ENCODE results near the gene FOXO6. TPM values are rescaled to one million over a fixed set of nuclear protein-coding genes. Genes with fewer than 3 reads are reported as not detected.
A peak's percentile ranks its signal among the peaks of the same experiment; 100 is the strongest.

FOXO6 gene
- polyA plus RNA-seq, 1 donor (not counting 4 experiments of a cell fraction or from before 2014, with no cell fraction given): not detected

DNA sequence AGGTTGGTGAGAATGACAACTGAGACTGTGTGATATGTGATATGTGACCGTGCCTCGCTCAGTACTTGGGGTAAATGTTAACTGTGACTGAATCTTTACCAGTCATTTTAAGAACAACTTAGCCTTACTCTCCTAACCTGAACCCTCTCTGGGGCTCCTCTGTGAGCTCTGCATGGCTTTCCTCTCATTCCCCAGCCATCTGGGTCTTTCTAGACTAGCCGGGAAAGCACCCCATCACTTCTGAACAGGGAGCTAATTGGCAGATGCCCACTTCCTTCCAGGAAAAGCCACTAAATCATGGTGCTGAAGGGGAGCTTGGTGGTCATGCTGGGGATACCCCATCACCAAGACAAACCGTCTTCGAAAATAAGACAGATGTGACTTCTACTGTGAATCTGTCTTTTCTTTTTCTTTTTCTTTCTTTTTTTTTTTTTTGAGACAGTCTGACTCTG, 16.5 kb upstream of the FOXO6 start:
- Histone ChIP-seq H3K4me1 (ENCODE audit: control insufficient read depth, extremely low read depth, insufficient read depth, low read length) (peaks cover 13% of the 10 kb centered on the region), H3K9me1 (ENCODE audit: control insufficient read depth, extremely low read depth, insufficient read depth, low read length) (no peaks in the 10 kb centered on the region), H3K79me2 (ENCODE audit: control insufficient read depth, insufficient read depth, low read length) (no peaks in the 10 kb centered on the region), H2AFZ (ENCODE audit: control insufficient read depth, low read length) (no peak overlapping the region), H3K27me3 (ENCODE audit: control insufficient read depth, extremely low read depth, insufficient read depth, low read length) (no peaks in the 10 kb centered on the region), H3K4me3 (ENCODE audit: control insufficient read depth in 2 of 3, extremely low read depth in 1 of 3, insufficient read depth in 2 of 3, low read depth in 1 of 3, low read length in 3 of 3) (no peak overlapping the region), H4K20me1 (ENCODE audit: control insufficient read depth, extremely low read depth, insufficient read depth, low read length) (no peaks in the 10 kb centered on the region), H3K27ac (ENCODE audit: control insufficient read depth, insufficient read depth, low read length) (no peak overlapping the region), H3K36me3 (ENCODE audit: control insufficient read depth in 2 of 2, extremely low read depth in 1 of 2, insufficient read depth in 2 of 2, low read length in 2 of 2) (no peaks in the 10 kb centered on the region), H3K4me2 (ENCODE audit: control insufficient read depth, extremely low read depth, insufficient read depth, low read depth, low read length) (no peak overlapping the region), H3K9ac (ENCODE audit: control insufficient read depth, extremely low read depth, insufficient read depth, low read length) (no peak overlapping the region), H3K9me3 (ENCODE audit: control insufficient read depth, low read depth, low read length) (no peaks in the 10 kb centered on the region)
- FAIRE-seq: no peak
- no peak for TF ChIP-seq EZH2 (IDR thresholded peaks at IDR 0.05; ENCODE audit: low read length)
- TF ChIP-seq, protein P1, sequence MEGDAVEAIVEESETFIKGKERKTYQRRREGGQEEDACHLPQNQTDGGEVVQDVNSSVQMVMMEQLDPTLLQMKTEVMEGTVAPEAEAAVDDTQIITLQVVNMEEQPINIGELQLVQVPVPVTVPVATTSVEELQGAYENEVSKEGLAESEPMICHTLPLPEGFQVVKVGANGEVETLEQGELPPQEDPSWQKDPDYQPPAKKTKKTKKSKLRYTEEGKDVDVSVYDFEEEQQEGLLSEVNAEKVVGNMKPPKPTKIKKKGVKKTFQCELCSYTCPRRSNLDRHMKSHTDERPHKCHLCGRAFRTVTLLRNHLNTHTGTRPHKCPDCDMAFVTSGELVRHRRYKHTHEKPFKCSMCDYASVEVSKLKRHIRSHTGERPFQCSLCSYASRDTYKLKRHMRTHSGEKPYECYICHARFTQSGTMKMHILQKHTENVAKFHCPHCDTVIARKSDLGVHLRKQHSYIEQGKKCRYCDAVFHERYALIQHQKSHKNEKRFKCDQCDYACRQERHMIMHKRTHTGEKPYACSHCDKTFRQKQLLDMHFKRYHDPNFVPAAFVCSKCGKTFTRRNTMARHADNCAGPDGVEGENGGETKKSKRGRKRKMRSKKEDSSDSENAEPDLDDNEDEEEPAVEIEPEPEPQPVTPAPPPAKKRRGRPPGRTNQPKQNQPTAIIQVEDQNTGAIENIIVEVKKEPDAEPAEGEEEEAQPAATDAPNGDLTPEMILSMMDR (optimal IDR thresholded peaks at IDR 0.05 in 1 of 3, IDR thresholded peaks at IDR 0.05 in 1 of 3, conservative IDR thresholded peaks at IDR 0.05 in 1 of 3; ENCODE audit: extremely low read depth in 1 of 3, insufficient read depth in 2 of 3, low read length in 3 of 3): no peak
- dilution Hi-C loops (cut with MboI; ENCODE audit: extremely low pct_ligation_motif_present, low sequenced_read_pairs): no loop called here
- DNase-seq (ENCODE audit: low read depth, low spot score): no peak

DNA sequence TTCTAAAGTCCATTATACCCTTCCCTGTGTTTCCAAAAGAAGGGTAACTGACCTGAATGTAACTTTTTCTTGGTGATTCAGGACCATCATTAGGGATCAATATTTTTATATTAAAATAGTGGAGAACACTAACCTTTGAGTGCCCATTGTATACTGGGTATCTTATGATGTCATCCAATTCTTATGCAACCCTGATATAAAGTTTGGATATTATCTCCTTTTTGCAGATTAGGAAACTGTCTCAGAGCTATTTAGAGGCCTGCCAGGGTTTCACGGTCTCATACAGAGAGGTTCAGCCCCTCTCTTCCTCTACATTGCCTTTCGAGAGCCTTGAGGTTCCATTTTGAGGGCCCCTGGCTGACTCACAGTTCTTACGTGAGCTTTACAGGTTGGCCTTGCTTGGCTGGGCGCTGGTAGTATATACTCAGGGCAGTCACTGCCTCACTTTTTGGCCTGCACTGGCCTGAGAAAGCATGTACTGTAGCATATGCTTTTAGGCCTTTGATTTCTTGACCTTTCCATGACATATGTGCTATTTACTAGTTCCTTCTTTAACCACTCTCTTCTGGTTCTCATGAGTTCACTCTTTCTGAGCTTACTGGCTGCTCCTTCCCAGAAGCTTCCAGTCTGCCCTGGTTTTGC, 15.7 kb upstream of the FOXO6 start:
- no peak for TF ChIP-seq EZH2 (IDR thresholded peaks at IDR 0.05; ENCODE audit: low read length)
- Histone ChIP-seq H3K9me1 (ENCODE audit: control insufficient read depth, extremely low read depth, insufficient read depth, low read length) (no peaks in the 10 kb centered on the region), H3K27ac (ENCODE audit: control insufficient read depth, insufficient read depth, low read length) (no peak overlapping the region), H3K79me2 (ENCODE audit: control insufficient read depth, insufficient read depth, low read length) (no peaks in the 10 kb centered on the region), H3K4me2 (ENCODE audit: control insufficient read depth, extremely low read depth, insufficient read depth, low read depth, low read length) (no peak overlapping the region), H3K4me3 (ENCODE audit: control insufficient read depth in 2 of 3, extremely low read depth in 1 of 3, insufficient read depth in 2 of 3, low read depth in 1 of 3, low read length in 3 of 3) (no peak overlapping the region), H3K9me3 (ENCODE audit: control insufficient read depth, low read depth, low read length) (no peaks in the 10 kb centered on the region), H3K9ac (ENCODE audit: control insufficient read depth, extremely low read depth, insufficient read depth, low read length) (no peak overlapping the region), H3K27me3 (ENCODE audit: control insufficient read depth, extremely low read depth, insufficient read depth, low read length) (no peaks in the 10 kb centered on the region), H3K36me3 (ENCODE audit: control insufficient read depth in 2 of 2, extremely low read depth in 1 of 2, insufficient read depth in 2 of 2, low read length in 2 of 2) (no peaks in the 10 kb centered on the region), H3K4me1 (ENCODE audit: control insufficient read depth, extremely low read depth, insufficient read depth, low read length) (peaks cover 13% of the 10 kb centered on the region), H2AFZ (ENCODE audit: control insufficient read depth, low read length) (no peak overlapping the region), H4K20me1 (ENCODE audit: control insufficient read depth, extremely low read depth, insufficient read depth, low read length) (no peaks in the 10 kb centered on the region)
- DNase-seq (ENCODE audit: low read depth, low spot score) (no peak), FAIRE-seq (no peak)
- dilution Hi-C loops (cut with MboI; ENCODE audit: extremely low pct_ligation_motif_present, low sequenced_read_pairs): no loop called here

DNA sequence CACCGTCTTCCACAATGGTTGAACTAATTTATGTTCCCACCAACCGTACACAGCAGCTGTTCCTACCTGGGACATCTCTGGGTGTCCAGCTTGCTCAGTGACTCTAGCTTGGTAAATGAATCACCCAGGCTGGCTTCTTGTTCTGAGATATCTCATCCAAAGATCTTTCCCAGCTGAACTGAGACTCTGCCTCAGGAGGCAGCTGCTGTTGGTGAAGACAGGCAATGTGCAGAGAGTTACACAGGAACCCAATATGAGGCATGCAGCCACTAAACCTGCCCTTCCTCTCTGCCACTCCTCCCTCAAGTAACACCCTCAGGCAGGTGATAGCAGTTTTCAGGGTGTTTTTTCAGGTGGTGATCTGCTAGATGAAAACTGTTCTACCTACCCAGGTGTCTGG, 14.0 kb upstream of the FOXO6 start:
- no peaks in the 10 kb centered on the region for H3K36me3 ChIP-seq (ENCODE audit: control insufficient read depth in 2 of 2, extremely low read depth in 1 of 2, insufficient read depth in 2 of 2, low read length in 2 of 2)
- no peaks in the 10 kb centered on the region for H3K79me2 ChIP-seq (ENCODE audit: control insufficient read depth, insufficient read depth, low read length)
- TF ChIP-seq, protein P1 (optimal IDR thresholded peaks at IDR 0.05 in 1 of 3, IDR thresholded peaks at IDR 0.05 in 1 of 3, conservative IDR thresholded peaks at IDR 0.05 in 1 of 3; ENCODE audit: extremely low read depth in 1 of 3, insufficient read depth in 2 of 3, low read length in 3 of 3): no peak
- no peak for TF ChIP-seq EZH2 (IDR thresholded peaks at IDR 0.05; ENCODE audit: low read length)
- H3K4me3 ChIP-seq (ENCODE audit: control insufficient read depth in 2 of 3, extremely low read depth in 1 of 3, insufficient read depth in 2 of 3, low read depth in 1 of 3, low read length in 3 of 3): no peak overlapping the region
- peaks cover 7% of the 10 kb centered on the region for H3K4me1 ChIP-seq (ENCODE audit: control insufficient read depth, extremely low read depth, insufficient read depth, low read length)
- no peak overlapping the region for H3K9ac ChIP-seq (ENCODE audit: control insufficient read depth, extremely low read depth, insufficient read depth, low read length)
- H3K27ac ChIP-seq (ENCODE audit: control insufficient read depth, insufficient read depth, low read length): no peak overlapping the region
- no peaks in the 10 kb centered on the region for H3K9me1 ChIP-seq (ENCODE audit: control insufficient read depth, extremely low read depth, insufficient read depth, low read length)
- no peak overlapping the region for H2AFZ ChIP-seq (ENCODE audit: control insufficient read depth, low read length)
- H3K9me3 ChIP-seq (ENCODE audit: control insufficient read depth, low read depth, low read length): no peaks in the 10 kb centered on the region
- no peaks in the 10 kb centered on the region for H4K20me1 ChIP-seq (ENCODE audit: control insufficient read depth, extremely low read depth, insufficient read depth, low read length)
- no peaks in the 10 kb centered on the region for H3K27me3 ChIP-seq (ENCODE audit: control insufficient read depth, extremely low read depth, insufficient read depth, low read length)
- dilution Hi-C loops (cut with MboI; ENCODE audit: extremely low pct_ligation_motif_present, low sequenced_read_pairs): no loop called here
- peak; percentile 73 for FAIRE-seq
- DNase-seq (ENCODE audit: low read depth, low spot score): no peak
- H3K4me2 ChIP-seq (ENCODE audit: control insufficient read depth, extremely low read depth, insufficient read depth, low read depth, low read length): no peak overlapping the region
